GM12878 (cell line): ENCODE results near the gene KRT37. TPM values are rescaled to one million over a fixed set of nuclear protein-coding genes. Genes with fewer than 3 reads are reported as not detected.

Source experiments
- ATAC-seq: fragments of 200-7000 bp; cut with Tn5 transposase; 3 replicates; pipeline ENCODE4 v1.9.1; 2020; ENCODE audit warnings: mild to moderate bottlenecking, moderate library complexity
- BruUV-seq: library from RNA; stranded (reverse); fragments of 400-500 nt; replicated peaks from 2 replicates; lab custom pipeline; 2021; lab: Mats Ljungman, UMichigan
- CTCF ChIA-PET: fragments of 300-600 bp; sonication (Branson Sonifier 250); formaldehyde crosslinking; extraction: SDS; loops from one replicate; lab custom pipeline; 2021; ENCODE audit warnings: inconsistent platforms; lab: Yijun Ruan, JAX
- POLR2A ChIA-PET: fragments of 350-600 bp; formaldehyde crosslinking; extraction: SDS; loops from one replicate; lab custom pipeline; 2021; ENCODE audit warnings: inconsistent platforms; lab: Charles Lee
- RAD21 ChIA-PET: fragments of 300-600 bp; sonication (Branson Sonifier 250); formaldehyde crosslinking; loops from one replicate; lab custom pipeline; 2023; ENCODE audit warnings: antibody characterized with exemption; ENCODE audit not compliant: unreplicated experiment; lab: Charles Lee
- SMC1A ChIA-PET: fragments of 300-600 bp; sonication (Branson Sonifier 250); formaldehyde crosslinking; loops from one replicate; lab custom pipeline; 2023; ENCODE audit not compliant: unreplicated experiment, uncharacterized antibody; lab: Charles Lee
- DNase-seq: peaks from one replicate; pipeline ENCODE4 v3.0.0-alpha.2; 2011; ENCODE audit warnings: low read depth, low spot score
- FAIRE-seq: peaks from 3 replicates; lab custom pipeline; 2011; peaks lifted over from hg19 to GRCh38; lab: Jason Lieb, UNC
- H2AFZ ChIP-seq: 2 replicates; pipeline ENCODE4 v1.6.0; 2011; ENCODE audit warnings: low read depth, low read length, control low read depth; ENCODE audit not compliant: control insufficient read depth
- H3K27ac ChIP-seq: 2 replicates; pipeline ENCODE4 v1.5.1; 2011; ENCODE audit warnings: control low read depth; ENCODE audit not compliant: control insufficient read depth, insufficient read depth
- H3K27me3 ChIP-seq, 2 experiments: replicated peaks in 1 of 2; 2 replicates each; pipeline versions ENCODE4 v1.6.0 to v1.6.1; 2011; ENCODE audit warnings: low read length in 1 of 2; ENCODE audit not compliant: control insufficient read depth in 2 of 2, insufficient read depth in 2 of 2
- H3K36me3 ChIP-seq, 2 experiments: 2 replicates each; pipeline ENCODE4 v1.5.1; 2011; ENCODE audit warnings: low read length in 1 of 2; ENCODE audit not compliant: control insufficient read depth in 2 of 2, insufficient read depth in 2 of 2
- H3K4me1 ChIP-seq: 2 replicates; pipeline ENCODE4 v1.6.1; 2011; ENCODE audit warnings: mild to moderate bottlenecking, low read length, moderate library complexity, mixed read lengths; ENCODE audit not compliant: control insufficient read depth, insufficient read depth
- H3K4me2 ChIP-seq: 2 replicates; pipeline ENCODE4 v1.6.0; 2011; ENCODE audit warnings: control low read depth; ENCODE audit not compliant: control insufficient read depth, insufficient read depth
- H3K4me3 ChIP-seq: fragments of 200-600 bp; sonication (generic); 2 replicates; pipeline ENCODE4 v1.5.1; 2016
- H3K79me2 ChIP-seq: 2 replicates; pipeline ENCODE4 v1.6.0; 2011; ENCODE audit warnings: low read length; ENCODE audit not compliant: control insufficient read depth, insufficient read depth
- H3K9ac ChIP-seq: 2 replicates; pipeline ENCODE4 v1.8.0; 2011; ENCODE audit warnings: low read length, control low read depth, mixed read lengths; ENCODE audit not compliant: control insufficient read depth, insufficient read depth
- H3K9me3 ChIP-seq: replicated peaks from 3 replicates; pipeline ENCODE4 v1.5.1; 2011; ENCODE audit warnings: mild to moderate bottlenecking, low read length; ENCODE audit not compliant: control insufficient read depth, insufficient read depth
- H4K20me1 ChIP-seq: 2 replicates; pipeline ENCODE4 v1.6.0; 2011; ENCODE audit not compliant: control insufficient read depth, insufficient read depth
- BACH1 ChIP-seq: fragments of 450-650 bp; IDR thresholded peaks from 2 replicates; pipeline ENCODE4 v1.6.1; 2017; ENCODE audit warnings: mild to moderate bottlenecking, borderline replicate concordance
- CREM ChIP-seq: IDR thresholded peaks from 2 replicates; pipeline ENCODE4 v1.6.1; 2014; ENCODE audit warnings: antibody characterized with exemption, low read depth
- IKZF1 ChIP-seq: fragments of 450-650 bp; conservative IDR thresholded peaks from 2 replicates; pipeline ENCODE4 v1.6.1; 2017; ENCODE audit warnings: antibody characterized with exemption, mild to moderate bottlenecking
- JUND ChIP-seq: IDR thresholded peaks from 2 replicates; pipeline ENCODE4 v1.6.1; 2012; ENCODE audit warnings: low read depth, mild to moderate bottlenecking, low read length, improper control_type of control experiment, moderate library complexity
- NBN ChIP-seq: fragments of 450-650 bp; IDR thresholded peaks from 2 replicates; pipeline ENCODE4 v1.6.1; 2016
- PBX3 ChIP-seq: IDR thresholded peaks from 2 replicates; pipeline ENCODE4 v1.6.1; 2011; ENCODE audit warnings: mild to moderate bottlenecking, low read depth, low read length, moderate library complexity; ENCODE audit not compliant: insufficient replicate concordance
- POLR2AphosphoS2 ChIP-seq: IDR thresholded peaks from 2 replicates; pipeline ENCODE4 v1.6.1; 2011; ENCODE audit warnings: low read depth, mild to moderate bottlenecking, low read length, improper control_type of control experiment, moderate library complexity
- PRDM15 ChIP-seq: fragments of 450-650 bp; formaldehyde crosslinking; IDR thresholded peaks from 2 replicates; pipeline ENCODE4 v1.4.0; 2020; ENCODE audit warnings: mild to moderate bottlenecking, moderate library complexity
- RCOR1 ChIP-seq: conservative IDR thresholded peaks from 2 replicates; pipeline ENCODE4 v1.6.1; 2012; ENCODE audit warnings: low read depth, low read length, improper control_type of control experiment
- SMARCA5 ChIP-seq: fragments of 450-650 bp; IDR thresholded peaks from 2 replicates; pipeline ENCODE4 v1.6.1; 2017; ENCODE audit warnings: mild to moderate bottlenecking
- SP1 ChIP-seq: IDR thresholded peaks from one replicate; pipeline ENCODE4 v1.6.1; 2011; ENCODE audit warnings: low read depth, low read length
- SPI1 ChIP-seq: IDR thresholded peaks from 2 replicates; pipeline ENCODE4 v1.6.1; 2011; ENCODE audit warnings: low read depth, mild to moderate bottlenecking, low read length, moderate library complexity, borderline replicate concordance; ENCODE audit not compliant: insufficient read depth
- STAT3 ChIP-seq: IDR thresholded peaks from 2 replicates; pipeline ENCODE4 v1.6.1; 2011; ENCODE audit warnings: low read depth, low read length, improper control_type of control experiment
- ZBTB40 ChIP-seq: fragments of 450-650 bp; IDR thresholded peaks from 2 replicates; pipeline ENCODE4 v1.6.1; 2016; ENCODE audit warnings: mild to moderate bottlenecking, moderate library complexity, borderline replicate concordance
- ZNF207 ChIP-seq: fragments of 450-650 bp; IDR thresholded peaks from 2 replicates; pipeline ENCODE4 v1.6.1; 2014; ENCODE audit warnings: antibody characterized with exemption, mild to moderate bottlenecking, borderline replicate concordance
- ZZZ3 ChIP-seq: IDR thresholded peaks from 2 replicates; pipeline ENCODE4 v1.6.1; 2011; ENCODE audit warnings: low read depth; ENCODE audit not compliant: control insufficient read depth, insufficient read length
- WGBS: methylation state at CpG from one replicate; pipeline ENCODE4 v1.1.6; 2016; ENCODE audit warnings: low lambda C conversion rate; ENCODE audit not compliant: insufficient replicate concordance, insufficient coverage; ENCODE audit errors: missing lambda C conversion rate; 5-methylcytosine and 5-hydroxymethylcytosine counted together
- in situ Hi-C: fragments of 300-500 bp; cut with MboI; formaldehyde crosslinking; loops from 9 replicates; pipeline ENCODE4 v1.14.3; 2018; ENCODE audit warnings: mixed read lengths
- intact Hi-C: fragments of 100-400 bp; cut with micrococcal nuclease; formaldehyde crosslinking; loops from one replicate; pipeline ENCODE4 v1.14.2; 2022; ENCODE audit not compliant: unreplicated experiment
- polyA plus RNA-seq, 11 experiments: library from polyadenylated mRNA; depleted of rRNA in 4 of 11; unstranded in 6 of 11; stranded (reverse) in 5 of 11; fragments of >200 nt; fragmentation: Nextera tagmentation in 4 of 11; fragmentation: Illumina TruSeq in 1 of 11; extraction: Ambion mirVana in 4 of 11; extraction: Trizol in 1 of 11; gene quantifications; 1 replicate in 1 of 11; 2 replicates in 10 of 11; pipeline versions ENCODE4 v1.2.1 to v1.2.3, GENCODE V29; 2011 to 2016; ENCODE audit warnings: inconsistent platforms in 2 of 11, missing spikeins in 2 of 11, low read depth in 1 of 11
- total RNA-seq, 4 experiments: library from RNA; depleted of rRNA in 3 of 4; stranded (reverse); fragments of >200 nt in 3 of 4; fragmentation: Illumina TruSeq in 1 of 4; extraction: Trizol in 1 of 4; gene quantifications; 2 replicates each; pipeline versions ENCODE4 v1.2.1 to v1.2.3, GENCODE V29; 2013 to 2021

The KRT37 gene
- total and polyA plus RNA-seq, 10 of the 15 experiments (the other 5 are each of a cell fraction or from before 2014, with no cell fraction given): not detected

GRCh38 chr17:41403404-41404023 is 20.9 kb downstream of the KRT37 start:
- H2AFZ ChIP-seq: no peak overlapping the region
- no peak for DNase-seq
- no peaks in the 10 kb centered on the region for H3K4me1 ChIP-seq
- no peaks in the 10 kb centered on the region for H3K79me2 ChIP-seq
- no peak overlapping the region for H3K27ac ChIP-seq
- H3K9me3 ChIP-seq: no peaks in the 10 kb centered on the region; the same call in 2 of the 3 replicates
- H3K4me3 ChIP-seq: no peak overlapping the region
- in situ Hi-C loops (no loop called here), intact Hi-C loops (no loop called here)
- ChIA-PET SMC1A (interaction anchor here (0.9 to 1.1 kb wide), 2 partner anchors 55 to 787 kb away, joined by 3 read pairs; no protein-coding TSS in a partner anchor), CTCF (interaction anchor here (0.7 to 1.8 kb wide), 3 partner anchors 10 to 14 kb away, joined by 3 to 6 read pairs (median 3); no protein-coding TSS in a partner anchor), RAD21 (no interaction called here), POLR2A (no interaction called here)
- WGBS: 23% methylated on average over 4 of the region's 4 CpGs
- H3K9ac ChIP-seq: no peak overlapping the region
- no peak overlapping the region for H3K4me2 ChIP-seq
- 0 out of 4 replicates have a peak, but pooled peaks cover 0 to 3% of the 10 kb centered on the region in 2 experiments for H3K27me3 ChIP-seq
- FAIRE-seq: no peak
- no peak for ATAC-seq
- no TSS peak for BruUV-seq
- H3K36me3 ChIP-seq: no peaks in the 10 kb centered on the region
- 0 out of 2 replicates have a peak, but pooled peaks cover 4% of the 10 kb centered on the region for H4K20me1 ChIP-seq
- TF ChIP-seq CREM: no peak
- no peak for TF ChIP-seq IKZF1
- TF ChIP-seq SP1: no peak
- TF ChIP-seq STAT3: no peak
- TF ChIP-seq ZZZ3: no peak
- no peak for TF ChIP-seq JUND
- no peak for TF ChIP-seq POLR2AphosphoS2
- no peak for TF ChIP-seq SMARCA5
- TF ChIP-seq ZBTB40: no peak
- TF ChIP-seq PBX3: no peak
- TF ChIP-seq NBN: no peak
- TF ChIP-seq PRDM15: no peak
- no peak for TF ChIP-seq SPI1
- no peak for TF ChIP-seq RCOR1
- no peak for TF ChIP-seq BACH1
- TF ChIP-seq ZNF207: no peak
